ENCODE measurements around the gene CFB.

Gene CFB

GRCh38 chr6:31966997-31967925 lies 21.4 kb downstream of the CFB start:
- DNase-seq (ENCODE audit: low read depth), result no peak
- H3K4me3 ChIP-seq (ENCODE audit: low read depth, low read length), result no peak overlapping the region
- TF ChIP-seq CTCF (IDR thresholded peaks at IDR 0.05; ENCODE audit: low read depth, low read length), result no peak
- TF ChIP-seq MAX (IDR thresholded peaks at IDR 0.05; ENCODE audit: low read depth, low read length), result no peak
- TF ChIP-seq MYC (IDR thresholded peaks at IDR 0.05; ENCODE audit: low read depth, low read length), result no peak
- no peak for TF ChIP-seq POLR2A (IDR thresholded peaks at IDR 0.05; ENCODE audit: extremely low read depth, insufficient read length)

GRCh38 chr6:31967926-31968320 lies 22.0 kb downstream of the CFB start:
- no peak overlapping the region for H3K4me3 ChIP-seq (ENCODE audit: low read depth, low read length)
- no peak for TF ChIP-seq MYC (IDR thresholded peaks at IDR 0.05; ENCODE audit: low read depth, low read length)
- no peak for TF ChIP-seq POLR2A (IDR thresholded peaks at IDR 0.05; ENCODE audit: extremely low read depth, insufficient read length)
- TF ChIP-seq MAX (IDR thresholded peaks at IDR 0.05; ENCODE audit: low read depth, low read length), result no peak
- no peak for TF ChIP-seq CTCF (IDR thresholded peaks at IDR 0.05; ENCODE audit: low read depth, low read length)
- no peak for DNase-seq (ENCODE audit: low read depth)

- DNase-seq (ENCODE audit: low read depth), result no peak
- TF ChIP-seq MYC (IDR thresholded peaks at IDR 0.05; ENCODE audit: low read depth, low read length) (no peak), POLR2A (IDR thresholded peaks at IDR 0.05; ENCODE audit: extremely low read depth, insufficient read length) (no peak), CTCF (IDR thresholded peaks at IDR 0.05; ENCODE audit: low read depth, low read length) (no peak), MAX (IDR thresholded peaks at IDR 0.05; ENCODE audit: low read depth, low read length) (no peak)
- H3K4me3 ChIP-seq (ENCODE audit: low read depth, low read length), result no peak overlapping the region
These were observed 22.4 kb downstream of the CFB start for GRCh38 chr6:31968326-31968725.

GRCh38 chr6:31968791-31969711 lies 23.2 kb downstream of the CFB start:
- no peak for TF ChIP-seq CTCF (IDR thresholded peaks at IDR 0.05; ENCODE audit: low read depth, low read length)
- TF ChIP-seq MAX (IDR thresholded peaks at IDR 0.05; ENCODE audit: low read depth, low read length), result no peak
- no peak for TF ChIP-seq MYC (IDR thresholded peaks at IDR 0.05; ENCODE audit: low read depth, low read length)
- H3K4me3 ChIP-seq (ENCODE audit: low read depth, low read length), result no peak overlapping the region
- DNase-seq (ENCODE audit: low read depth), result no peak

GRCh38 chr6:31969712-31970603 lies 24.1 kb downstream of the CFB start:
- no peak for TF ChIP-seq POLR2A (IDR thresholded peaks at IDR 0.05; ENCODE audit: extremely low read depth, insufficient read length)
- no peak for TF ChIP-seq MAX (IDR thresholded peaks at IDR 0.05; ENCODE audit: low read depth, low read length)
- TF ChIP-seq CTCF (IDR thresholded peaks at IDR 0.05; ENCODE audit: low read depth, low read length), result no peak
- no peak for TF ChIP-seq MYC (IDR thresholded peaks at IDR 0.05; ENCODE audit: low read depth, low read length)
- H3K4me3 ChIP-seq (ENCODE audit: low read depth, low read length), result peak overlapping the region; percentile 99
- no peak for DNase-seq (ENCODE audit: low read depth)

Data from NB4 (cell line).